HG03039 (cell line): ENCODE measurements around the gene NTM.

ENCODE experiments used
- ATAC-seq: cut with Tn5 transposase; IDR thresholded peaks from one replicate; pipeline ENCODE4 v1.9.1; 2021; ENCODE audit warnings: mild to moderate bottlenecking, moderate library complexity; ENCODE audit not compliant: unreplicated experiment

Gene NTM

GRCh38 chr11:132154781-132155180 lies 784.4 kb downstream of the NTM start:
- ATAC-seq, result no peak

- no peak for ATAC-seq
Observed at GRCh38 chr11:132158091-132158490, 787.7 kb downstream of the NTM start.

- ATAC-seq, result no peak
Observed at GRCh38 chr11:132158696-132159095, 788.3 kb downstream of the NTM start.

- ATAC-seq, result no peak
Observed at GRCh38 chr11:132161403-132162078, 791.1 kb downstream of the NTM start.

GRCh38 chr11:132168344-132168981 lies 798.0 kb downstream of the NTM start:
- no peak for ATAC-seq

GRCh38 chr11:132171031-132171430 lies 800.6 kb downstream of the NTM start:
- no peak for ATAC-seq

GRCh38 chr11:132174362-132175255 lies 804.2 kb downstream of the NTM start:
- no peak for ATAC-seq

GRCh38 chr11:132177106-132177505 lies 806.7 kb downstream of the NTM start:
- ATAC-seq, result no peak

GRCh38 chr11:132184079-132184478 lies 813.7 kb downstream of the NTM start:
- no peak for ATAC-seq

- ATAC-seq, result no peak
Observed at GRCh38 chr11:132185726-132186592, 815.5 kb downstream of the NTM start.

GRCh38 chr11:132186699-132187098 lies 816.3 kb downstream of the NTM start:
- ATAC-seq, result no peak

- no peak for ATAC-seq
Observed at GRCh38 chr11:132187386-132187785, 817.0 kb downstream of the NTM start.

GRCh38 chr11:132187814-132188213 lies 817.4 kb downstream of the NTM start:
- no peak for ATAC-seq

GRCh38 chr11:132196928-132197327 lies 826.5 kb downstream of the NTM start:
- ATAC-seq, result no peak

GRCh38 chr11:132200353-132200936 lies 830.0 kb downstream of the NTM start:
- no peak for ATAC-seq

GRCh38 chr11:132202621-132203020 lies 832.2 kb downstream of the NTM start:
- ATAC-seq, result no peak

- ATAC-seq, result no peak
Observed at GRCh38 chr11:132205006-132205405, 834.6 kb downstream of the NTM start.

- no peak for ATAC-seq
Observed at GRCh38 chr11:132205496-132205895, 835.1 kb downstream of the NTM start.

GRCh38 chr11:132206993-132207392 lies 836.6 kb downstream of the NTM start:
- no peak for ATAC-seq

- no peak for ATAC-seq
Observed at GRCh38 chr11:132208477-132209055, 838.2 kb downstream of the NTM start.
